Mammary epithelial cell (primary cell): ENCODE results near the gene VPS33B.

Source experiments
- CTCF ChIP-seq, 2 donors: IDR thresholded peaks in 1 of 2; conservative IDR thresholded peaks in 1 of 2; 2 replicates each; pipeline ENCODE4 v1.5.1; 2011 to 2012; ENCODE audit warnings: inconsistent platforms in 2 of 2, low read length in 2 of 2, mild to moderate bottlenecking in 2 of 2, control low read depth in 1 of 2, low read depth in 1 of 2; ENCODE audit not compliant: insufficient read depth in 1 of 2; ENCODE audit errors: extremely low read depth in 1 of 2
- EZH2 ChIP-seq: IDR thresholded peaks from 2 replicates; pipeline ENCODE4 v1.6.1; 2012; ENCODE audit warnings: low read length, inconsistent platforms, borderline replicate concordance

DNA sequence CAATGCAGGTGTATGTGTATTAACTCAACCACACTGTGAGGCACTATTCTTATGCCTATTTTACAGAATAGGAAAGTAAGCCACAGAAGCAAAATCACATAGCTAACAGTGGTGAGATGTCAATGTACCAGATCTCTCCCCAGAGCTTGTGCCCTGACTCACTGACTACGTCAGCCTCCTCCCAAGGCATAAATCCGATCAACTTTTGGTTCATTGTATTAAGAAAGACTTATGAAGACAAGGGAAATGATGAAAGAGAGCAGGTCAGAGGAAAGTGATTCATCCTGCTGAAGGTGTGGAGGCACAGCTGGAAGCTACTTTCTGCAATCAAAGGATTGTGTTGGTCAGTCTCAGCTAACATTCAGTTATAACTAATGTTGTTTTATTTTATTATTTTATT, 44.6 kb upstream of the VPS33B start:
- TF ChIP-seq CTCF (conservative IDR thresholded peaks at IDR 0.05 in 1 of 2, IDR thresholded peaks at IDR 0.05 in 1 of 2; ENCODE audit: extremely low read depth in 1 of 2, insufficient read depth in 1 of 2, low read depth in 1 of 2, low read length in 2 of 2) (no peak), EZH2 (no peak)
